Panc1 (cell line): Measurements from ENCODE around the gene CDH13.

Experiments
- CTCF ChIP-seq: fragments of 450-650 bp; IDR thresholded peaks from 2 replicates; pipeline ENCODE4 v1.5.1; 2017; ENCODE audit warnings: mild to moderate bottlenecking
- POLR2AphosphoS5 ChIP-seq: IDR thresholded peaks from 2 replicates; pipeline ENCODE4 v1.6.1; 2012; ENCODE audit warnings: mild to moderate bottlenecking, low read depth, low read length, moderate library complexity
- TCF7L2 ChIP-seq: IDR thresholded peaks from 2 replicates; pipeline ENCODE4 v1.6.1; 2011; ENCODE audit warnings: mild to moderate bottlenecking, low read depth, low read length, inconsistent platforms
- TF ChIP-seq, protein P1 (sequence below), 2 experiments: IDR thresholded peaks; 2 replicates each; pipeline ENCODE4 v1.6.1; 2011 to 2012; ENCODE audit warnings: low read depth in 2 of 2, control low read depth in 1 of 2, low read length in 1 of 2, mild to moderate bottlenecking in 1 of 2, moderate library complexity in 1 of 2; ENCODE audit not compliant: insufficient read depth in 1 of 2

DNA sequence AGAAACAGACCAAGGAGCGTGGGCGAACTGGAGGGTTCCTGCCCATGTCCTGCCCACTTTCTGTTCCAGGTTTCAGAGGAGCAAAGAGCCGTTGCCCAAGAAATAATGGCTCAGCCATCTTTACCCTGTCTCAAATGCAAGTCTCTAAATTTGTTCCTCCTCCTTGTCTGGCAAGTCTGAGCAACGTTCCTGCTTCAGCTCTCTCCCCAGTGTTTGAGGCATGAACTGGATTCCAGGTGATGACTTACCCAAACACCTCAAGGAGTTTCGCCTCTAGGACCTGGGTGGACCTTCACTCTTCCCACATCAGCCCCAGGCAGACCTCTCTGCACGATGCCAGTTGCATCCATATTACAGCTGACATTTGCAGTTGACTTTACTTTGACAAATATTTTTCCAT, 659.2 kb downstream of the CDH13 start:
- TF ChIP-seq CTCF (no peak), POLR2AphosphoS5 (no peak), TCF7L2 (no peak)
- TF ChIP-seq, protein P1, sequence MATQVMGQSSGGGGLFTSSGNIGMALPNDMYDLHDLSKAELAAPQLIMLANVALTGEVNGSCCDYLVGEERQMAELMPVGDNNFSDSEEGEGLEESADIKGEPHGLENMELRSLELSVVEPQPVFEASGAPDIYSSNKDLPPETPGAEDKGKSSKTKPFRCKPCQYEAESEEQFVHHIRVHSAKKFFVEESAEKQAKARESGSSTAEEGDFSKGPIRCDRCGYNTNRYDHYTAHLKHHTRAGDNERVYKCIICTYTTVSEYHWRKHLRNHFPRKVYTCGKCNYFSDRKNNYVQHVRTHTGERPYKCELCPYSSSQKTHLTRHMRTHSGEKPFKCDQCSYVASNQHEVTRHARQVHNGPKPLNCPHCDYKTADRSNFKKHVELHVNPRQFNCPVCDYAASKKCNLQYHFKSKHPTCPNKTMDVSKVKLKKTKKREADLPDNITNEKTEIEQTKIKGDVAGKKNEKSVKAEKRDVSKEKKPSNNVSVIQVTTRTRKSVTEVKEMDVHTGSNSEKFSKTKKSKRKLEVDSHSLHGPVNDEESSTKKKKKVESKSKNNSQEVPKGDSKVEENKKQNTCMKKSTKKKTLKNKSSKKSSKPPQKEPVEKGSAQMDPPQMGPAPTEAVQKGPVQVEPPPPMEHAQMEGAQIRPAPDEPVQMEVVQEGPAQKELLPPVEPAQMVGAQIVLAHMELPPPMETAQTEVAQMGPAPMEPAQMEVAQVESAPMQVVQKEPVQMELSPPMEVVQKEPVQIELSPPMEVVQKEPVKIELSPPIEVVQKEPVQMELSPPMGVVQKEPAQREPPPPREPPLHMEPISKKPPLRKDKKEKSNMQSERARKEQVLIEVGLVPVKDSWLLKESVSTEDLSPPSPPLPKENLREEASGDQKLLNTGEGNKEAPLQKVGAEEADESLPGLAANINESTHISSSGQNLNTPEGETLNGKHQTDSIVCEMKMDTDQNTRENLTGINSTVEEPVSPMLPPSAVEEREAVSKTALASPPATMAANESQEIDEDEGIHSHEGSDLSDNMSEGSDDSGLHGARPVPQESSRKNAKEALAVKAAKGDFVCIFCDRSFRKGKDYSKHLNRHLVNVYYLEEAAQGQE (IDR thresholded peaks at IDR 0.05; ENCODE audit: insufficient read depth in 1 of 2, low read depth in 2 of 2, low read length in 1 of 2): no peak
